ENCODE measurements around the gene IQSEC3. TPM values are rescaled to one million over a fixed set of nuclear protein-coding genes. Genes with fewer than 3 reads are reported as not detected.

IQSEC3 gene
- total RNA-seq, 3 donors from 2014 or later (not counting 1 experiment from before 2014, with no cell fraction given) = 4.4 to 7.1 (median 5.3) TPM

- no peak overlapping the region for H3K4me3 Mint-ChIP-seq
- no peaks in the 10 kb centered on the region for H3K27me3 ChIP-seq (ENCODE audit: control insufficient read depth, insufficient read depth, low read length)
- no peak for TF ChIP-seq CTCF (IDR thresholded peaks at IDR 0.05)
- no peak overlapping the region for H3K4me3 ChIP-seq (ENCODE audit: low read length)
- H3K27me3 Mint-ChIP-seq (ENCODE audit: low read depth in 2 of 2) = peaks cover 0 to 10% of the 10 kb centered on the region in 2 donors
- no peak overlapping the region for H3K27ac Mint-ChIP-seq
- H3K4me1 Mint-ChIP-seq = no peaks in the 10 kb centered on the region
- H3K9me3 ChIP-seq (ENCODE audit: control insufficient read depth, insufficient read depth, low read length) = no peaks in the 10 kb centered on the region
- no peaks in the 10 kb centered on the region for H3K4me1 ChIP-seq (ENCODE audit: control insufficient read depth, insufficient read depth, low read length)
- H3K36me3 ChIP-seq (ENCODE audit: control insufficient read depth, insufficient read depth, low read length) = no peaks in the 10 kb centered on the region
- no peak overlapping the region for H3K27ac ChIP-seq (ENCODE audit: low read length)
- H3K36me3 Mint-ChIP-seq = no peaks in the 10 kb centered on the region
- no peak for DNase-seq
- WGBS (ENCODE audit: insufficient coverage) = 92% methylated on average over 23 of the region's 23 CpGs
- no peaks in the 10 kb centered on the region for H3K9me3 Mint-ChIP-seq
- intact Hi-C loops (cut with micrococcal nuclease) = no loop called here
- no peak for ATAC-seq
Measured at GRCh38 chr12:125566-125965, 59.0 kb downstream of the IQSEC3 start.

DNA sequence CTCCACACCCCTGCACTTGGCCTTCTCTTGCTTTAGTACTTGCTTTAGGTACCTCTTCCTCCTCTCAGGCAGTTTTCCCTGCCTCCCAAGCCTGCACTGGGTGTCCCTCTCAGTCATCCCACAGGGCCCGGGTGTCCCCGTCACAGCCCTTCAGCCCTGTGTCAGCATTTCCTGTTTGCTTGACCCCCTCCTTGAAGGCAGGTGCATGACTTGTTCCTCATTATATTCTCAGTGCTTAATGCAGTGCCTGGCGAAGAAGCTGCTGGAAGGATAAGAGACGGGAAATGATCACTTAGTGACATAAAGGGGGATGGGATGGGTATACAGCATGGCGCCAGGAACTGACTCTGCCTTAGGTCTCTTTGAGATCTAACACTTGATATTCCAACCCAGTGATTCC, 61.5 kb downstream of the IQSEC3 start:
- H3K27ac Mint-ChIP-seq = no peak overlapping the region
- Histone ChIP-seq H3K4me1 (ENCODE audit: control insufficient read depth, insufficient read depth, low read length) (no peaks in the 10 kb centered on the region), H3K27me3 (ENCODE audit: control insufficient read depth, insufficient read depth, low read length) (no peaks in the 10 kb centered on the region), H3K36me3 (ENCODE audit: control insufficient read depth, insufficient read depth, low read length) (no peaks in the 10 kb centered on the region), H3K27ac (ENCODE audit: low read length) (no peak overlapping the region), H3K9me3 (ENCODE audit: control insufficient read depth, insufficient read depth, low read length) (no peaks in the 10 kb centered on the region), H3K4me3 (ENCODE audit: low read length) (no peak overlapping the region)
- intact Hi-C loops (cut with micrococcal nuclease) = no loop called here
- no peak overlapping the region for H3K4me3 Mint-ChIP-seq
- 66% methylated on average over 5 of the region's 5 CpGs for WGBS (ENCODE audit: insufficient coverage)
- DNase-seq (no peak), ATAC-seq (no peak)
- no peaks in the 10 kb centered on the region for H3K9me3 Mint-ChIP-seq
- no peak for TF ChIP-seq CTCF (IDR thresholded peaks at IDR 0.05)
- H3K27me3 Mint-ChIP-seq (ENCODE audit: low read depth in 2 of 2) = peaks cover 0 to 9% of the 10 kb centered on the region in 2 donors
- no peaks in the 10 kb centered on the region for H3K4me1 Mint-ChIP-seq
- H3K36me3 Mint-ChIP-seq = no peaks in the 10 kb centered on the region

DNA sequence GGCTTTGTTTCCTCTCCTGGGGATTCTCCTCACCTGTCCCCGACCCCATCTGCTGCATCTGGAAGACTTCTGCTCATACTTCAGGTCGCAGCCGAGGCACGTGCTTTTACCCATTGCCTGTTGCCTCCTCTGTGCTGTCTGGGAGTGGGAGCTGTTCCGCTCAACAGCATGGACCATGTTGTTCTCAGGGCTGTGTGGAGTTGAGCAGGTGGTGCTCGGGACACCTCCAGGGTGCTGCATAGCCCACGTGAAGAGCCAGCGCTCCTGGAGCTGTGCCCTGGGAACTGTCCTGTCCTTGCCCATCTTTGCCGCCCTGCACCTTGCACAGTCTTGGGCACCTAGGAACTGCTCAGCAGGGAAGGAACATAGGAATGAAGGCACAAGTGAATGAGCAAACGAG, 62.4 kb downstream of the IQSEC3 start:
- Mint-ChIP-seq H3K36me3 (no peaks in the 10 kb centered on the region), H3K4me3 (no peak overlapping the region), H3K4me1 (no peaks in the 10 kb centered on the region), H3K9me3 (no peaks in the 10 kb centered on the region), H3K27ac (no peak overlapping the region), H3K27me3 (ENCODE audit: low read depth in 2 of 2) (peaks cover 0 to 9% of the 10 kb centered on the region in 2 donors)
- Histone ChIP-seq H3K27me3 (ENCODE audit: control insufficient read depth, insufficient read depth, low read length) (no peaks in the 10 kb centered on the region), H3K4me1 (ENCODE audit: control insufficient read depth, insufficient read depth, low read length) (no peaks in the 10 kb centered on the region), H3K36me3 (ENCODE audit: control insufficient read depth, insufficient read depth, low read length) (no peaks in the 10 kb centered on the region), H3K27ac (ENCODE audit: low read length) (no peak overlapping the region), H3K9me3 (ENCODE audit: control insufficient read depth, insufficient read depth, low read length) (no peaks in the 10 kb centered on the region), H3K4me3 (ENCODE audit: low read length) (no peak overlapping the region)
- intact Hi-C loops (cut with micrococcal nuclease) = no loop called here
- no peak for TF ChIP-seq CTCF (IDR thresholded peaks at IDR 0.05)
- DNase-seq = no peak
- WGBS (ENCODE audit: insufficient coverage) = 86% methylated on average over 10 of the region's 10 CpGs
- ATAC-seq = no peak

DNA sequence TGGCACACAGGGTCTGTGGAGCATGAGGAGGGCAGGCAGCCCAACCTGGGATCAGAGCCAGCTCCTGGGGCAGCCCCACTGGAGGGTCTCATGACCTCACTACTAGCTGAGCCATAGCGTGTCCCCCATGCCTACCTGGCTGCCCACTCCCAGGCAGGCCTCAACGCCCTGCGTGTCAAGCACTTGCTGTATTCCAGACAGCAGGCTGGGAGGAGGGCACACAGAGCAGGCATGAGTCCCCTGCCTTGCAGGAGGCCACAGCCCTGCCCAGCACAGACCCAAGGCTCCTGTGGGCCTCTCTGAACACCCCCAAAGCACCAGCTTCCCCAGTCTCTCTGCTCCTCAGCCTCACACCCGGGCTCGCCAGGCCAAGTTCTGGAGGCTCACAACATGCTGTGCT, 64.0 kb downstream of the IQSEC3 start:
- H3K27ac Mint-ChIP-seq = no peak overlapping the region
- ATAC-seq = no peak
- WGBS (ENCODE audit: insufficient coverage) = 89% methylated on average over 5 of the region's 5 CpGs

More for the DNA sequence above, 64.0 kb downstream of the IQSEC3 start:
- DNase-seq = no peak
- no peak for TF ChIP-seq CTCF (IDR thresholded peaks at IDR 0.05)
- no peaks in the 10 kb centered on the region for H3K36me3 ChIP-seq (ENCODE audit: control insufficient read depth, insufficient read depth, low read length)
- H3K27me3 ChIP-seq (ENCODE audit: control insufficient read depth, insufficient read depth, low read length) = no peaks in the 10 kb centered on the region
- H3K9me3 ChIP-seq (ENCODE audit: control insufficient read depth, insufficient read depth, low read length) = no peaks in the 10 kb centered on the region
- no peak overlapping the region for H3K27ac ChIP-seq (ENCODE audit: low read length)
- Mint-ChIP-seq H3K27me3 (ENCODE audit: low read depth in 2 of 2) (peaks cover 0 to 9% of the 10 kb centered on the region in 2 donors), H3K36me3 (no peaks in the 10 kb centered on the region), H3K9me3 (no peaks in the 10 kb centered on the region), H3K4me1 (no peaks in the 10 kb centered on the region), H3K4me3 (no peak overlapping the region)
- no peak overlapping the region for H3K4me3 ChIP-seq (ENCODE audit: low read length)
- intact Hi-C loops (cut with micrococcal nuclease) = no loop called here
- no peaks in the 10 kb centered on the region for H3K4me1 ChIP-seq (ENCODE audit: control insufficient read depth, insufficient read depth, low read length)

Data from natural killer cell (primary cell).